HepG2 (cell line): ENCODE results near the gene LRSAM1.

Experiments
- CREB1 ChIP-seq, 2 experiments: fragments of 450-650 bp in 1 of 2; IDR thresholded peaks; 2 replicates each; pipeline ENCODE4 v1.6.1; 2016 to 2017; ENCODE audit warnings: control low read depth in 1 of 2, mild to moderate bottlenecking in 1 of 2, missing compliant biosample characterization in 1 of 2, missing genetic modification characterization in 1 of 2
- CTCF ChIP-seq: sonication (generic); formaldehyde crosslinking; IDR thresholded peaks from 2 replicates; pipeline ENCODE4 v1.5.0; 2020; ENCODE audit warnings: mild to moderate bottlenecking, missing genetic modification reagents, moderate library complexity
- EP300 ChIP-seq, 3 experiments: sonication (generic) in 1 of 3; formaldehyde crosslinking in 1 of 3; IDR thresholded peaks; 2 replicates each; pipeline versions ENCODE4 v1.5.1 to v1.6.1; 2011 to 2020; ENCODE audit warnings: low read depth in 2 of 3, low read length in 2 of 3, borderline replicate concordance in 1 of 3, improper control_type of control experiment in 1 of 3, mild to moderate bottlenecking in 1 of 3, missing genetic modification reagents in 1 of 3, moderate library complexity in 1 of 3
- EZH2 ChIP-seq: conservative IDR thresholded peaks from 2 replicates; pipeline ENCODE4 v1.6.1; 2012; ENCODE audit warnings: mild to moderate bottlenecking, low read depth, low read length, moderate library complexity
- FOXA3 ChIP-seq: IDR thresholded peaks from 2 replicates; pipeline ENCODE4 v1.6.1; 2016; ENCODE audit warnings: missing genetic modification reagents, missing compliant biosample characterization
- HHEX ChIP-seq: IDR thresholded peaks from 2 replicates; pipeline ENCODE4 v1.6.1; 2016; ENCODE audit warnings: control low read depth
- MYNN ChIP-seq: sonication (generic); formaldehyde crosslinking; IDR thresholded peaks from 2 replicates; pipeline ENCODE4 v1.4.0; 2020; ENCODE audit warnings: mild to moderate bottlenecking, low read depth, missing genetic modification reagents
- PHF20 ChIP-seq: sonication (generic); formaldehyde crosslinking; IDR thresholded peaks from 2 replicates; pipeline ENCODE4 v1.5.0; 2020; ENCODE audit warnings: mild to moderate bottlenecking, missing genetic modification reagents
- SP1 ChIP-seq, 2 experiments: fragments of 450-650 bp in 1 of 2; sonication (generic) in 1 of 2; formaldehyde crosslinking in 1 of 2; IDR thresholded peaks; 2 replicates each; pipeline versions ENCODE4 v1.4.0 to v1.6.1; 2016 to 2020; ENCODE audit warnings: missing genetic modification reagents in 1 of 2
- ZBTB1 ChIP-seq: sonication (generic); formaldehyde crosslinking; IDR thresholded peaks from 2 replicates; pipeline ENCODE4 v1.4.0; 2020; ENCODE audit warnings: missing genetic modification reagents, borderline replicate concordance
- ZMYM4 ChIP-seq: sonication (generic); formaldehyde crosslinking; IDR thresholded peaks from 2 replicates; pipeline ENCODE4 v1.8.1; 2023; ENCODE audit warnings: mild to moderate bottlenecking, missing genetic modification reagents
- ZNF143 ChIP-seq: sonication (generic); formaldehyde crosslinking; IDR thresholded peaks from 2 replicates; pipeline ENCODE4 v1.4.0; 2020; ENCODE audit warnings: missing genetic modification reagents
- ZNF335 ChIP-seq: sonication (generic); formaldehyde crosslinking; IDR thresholded peaks from 2 replicates; pipeline ENCODE4 v1.4.0; 2020; ENCODE audit warnings: missing genetic modification reagents

DNA sequence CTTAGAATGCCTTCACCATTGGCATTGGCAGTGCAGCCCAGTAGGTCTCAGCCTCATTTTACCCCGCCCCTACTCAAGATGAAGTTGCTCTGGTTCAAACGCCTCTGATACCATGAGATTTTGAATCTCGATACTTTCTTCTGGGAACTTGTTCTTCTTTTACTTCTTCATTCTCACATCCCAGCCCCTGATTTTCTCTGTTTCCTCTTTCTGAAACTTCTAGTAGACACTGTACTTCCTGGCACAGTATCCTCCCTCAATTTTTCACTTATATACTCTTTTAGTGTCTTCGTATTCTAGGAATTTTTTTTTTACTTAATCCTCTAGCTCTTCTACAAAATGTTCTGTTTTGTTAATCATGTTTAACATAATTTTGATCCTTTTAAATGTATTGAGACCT, 40.2 kb upstream of the LRSAM1 start:
- TF ChIP-seq ZMYM4 (no peak), ZNF335 (CRISPR knock-in tag) (no peak), HHEX (no peak), CREB1 (IDR thresholded peaks at IDR 0.05) (no peak), CREB1 (CRISPR knock-in tag; IDR thresholded peaks at IDR 0.05) (no peak), FOXA3 (CRISPR knock-in tag) (no peak), MYNN (CRISPR knock-in tag) (no peak), ZBTB1 (CRISPR knock-in tag) (no peak), EZH2 (no peak), CTCF (no peak), SP1 (IDR thresholded peaks at IDR 0.05) (no peak), SP1 (CRISPR knock-in tag; IDR thresholded peaks at IDR 0.05) (no peak), ZNF143 (CRISPR knock-in tag) (no peak), EP300 (IDR thresholded peaks at IDR 0.05; ENCODE audit: low read depth in 2 of 2, low read length in 2 of 2) (no peak), EP300 (CRISPR knock-in tag; IDR thresholded peaks at IDR 0.05; ENCODE audit: borderline replicate concordance) (no peak), PHF20 (CRISPR knock-in tag) (no peak)
